Esophagus muscularis mucosa (tissue), 4 donors: Measurements from ENCODE around the gene ATP6V1B1. TPM values are rescaled to one million over a fixed set of nuclear protein-coding genes. Genes with fewer than 3 reads are reported as not detected.
A peak's percentile ranks its signal among the peaks of the same experiment; 100 is the strongest.

Experiments
- DNase-seq: peaks from one replicate; pipeline ENCODE4 v3.0.0-alpha.2; 2017; ENCODE audit errors: extremely low spot score
- H3K27ac ChIP-seq, 4 donors: fragments of 200-600 bp; sonication (generic); replicated peaks in 1 of 4; 1 replicate in 3 of 4; 2 replicates in 1 of 4; pipeline ENCODE4 v1.5.1; 2016 to 2019; ENCODE audit warnings: mild to moderate bottlenecking in 1 of 4
- H3K27me3 ChIP-seq, 4 donors: fragments of 200-600 bp; sonication (generic); one replicate each; pipeline versions ENCODE4 v1.5.1 to v1.6.0; 2016 to 2019
- H3K36me3 ChIP-seq, 4 donors: fragments of 200-600 bp; sonication (generic); one replicate each; pipeline ENCODE4 v1.5.1; 2016 to 2019
- H3K4me1 ChIP-seq, 4 donors: fragments of 200-600 bp; sonication (generic); one replicate each; pipeline ENCODE4 v1.5.1; 2016 to 2019
- H3K4me3 ChIP-seq, 4 donors: fragments of 200-600 bp; sonication (generic); 1 replicate in 2 of 4; 2 replicates in 2 of 4; pipeline ENCODE4 v1.5.1; 2016 to 2019; ENCODE audit warnings: mild to moderate bottlenecking in 4 of 4, moderate library complexity in 1 of 4
- H3K9me3 ChIP-seq, 4 donors: fragments of 200-600 bp; sonication (generic); 1 replicate in 3 of 4; 2 replicates in 1 of 4; pipeline ENCODE4 v1.5.1; 2016 to 2019
- EP300 ChIP-seq: sonication (generic); formaldehyde crosslinking; IDR thresholded peaks from one replicate; pipeline ENCODE4 v1.6.1; 2017; ENCODE audit warnings: antibody characterized with exemption
- POLR2A ChIP-seq: fragments of 450-650 bp; IDR thresholded peaks from one replicate; pipeline ENCODE4 v1.6.1; 2017; ENCODE audit warnings: antibody characterized with exemption, moderate library complexity, mild to moderate bottlenecking, low read depth
- POLR2AphosphoS5 ChIP-seq, 2 donors: sonication (generic); formaldehyde crosslinking; IDR thresholded peaks; one replicate each; pipeline ENCODE4 v1.6.1; 2017; ENCODE audit warnings: antibody characterized with exemption in 2 of 2
- WGBS: methylation state at CpG from one replicate; pipeline ENCODE4 v1.1.5; 2018; 5-methylcytosine and 5-hydroxymethylcytosine counted together
- intact Hi-C: fragments of 100-400 bp; cut with DNase I; formaldehyde crosslinking; loops from one replicate; pipeline ENCODE4 v1.15.1; 2023
- total RNA-seq, 4 donors: library from RNA; depleted of rRNA; stranded (reverse); fragments of >200 nt; gene quantifications; one replicate each; pipeline versions ENCODE4 v1.1.0 to v1.2.1, GENCODE V29; 2016
- TF ChIP-seq, protein P1 (sequence below), 3 experiments: fragments of 200-600 bp in 2 of 3; fragments of 450-650 bp in 1 of 3; sonication (generic) in 2 of 3; IDR thresholded peaks; one replicate each; pipeline ENCODE4 v1.5.1; 2017 to 2019; ENCODE audit warnings: antibody characterized with exemption in 3 of 3, mild to moderate bottlenecking in 2 of 3, moderate library complexity in 1 of 3

ATP6V1B1 gene
- total RNA-seq, 4 donors from 2014 or later: 0.83 to 1.6 TPM; not detected in 2

DNA sequence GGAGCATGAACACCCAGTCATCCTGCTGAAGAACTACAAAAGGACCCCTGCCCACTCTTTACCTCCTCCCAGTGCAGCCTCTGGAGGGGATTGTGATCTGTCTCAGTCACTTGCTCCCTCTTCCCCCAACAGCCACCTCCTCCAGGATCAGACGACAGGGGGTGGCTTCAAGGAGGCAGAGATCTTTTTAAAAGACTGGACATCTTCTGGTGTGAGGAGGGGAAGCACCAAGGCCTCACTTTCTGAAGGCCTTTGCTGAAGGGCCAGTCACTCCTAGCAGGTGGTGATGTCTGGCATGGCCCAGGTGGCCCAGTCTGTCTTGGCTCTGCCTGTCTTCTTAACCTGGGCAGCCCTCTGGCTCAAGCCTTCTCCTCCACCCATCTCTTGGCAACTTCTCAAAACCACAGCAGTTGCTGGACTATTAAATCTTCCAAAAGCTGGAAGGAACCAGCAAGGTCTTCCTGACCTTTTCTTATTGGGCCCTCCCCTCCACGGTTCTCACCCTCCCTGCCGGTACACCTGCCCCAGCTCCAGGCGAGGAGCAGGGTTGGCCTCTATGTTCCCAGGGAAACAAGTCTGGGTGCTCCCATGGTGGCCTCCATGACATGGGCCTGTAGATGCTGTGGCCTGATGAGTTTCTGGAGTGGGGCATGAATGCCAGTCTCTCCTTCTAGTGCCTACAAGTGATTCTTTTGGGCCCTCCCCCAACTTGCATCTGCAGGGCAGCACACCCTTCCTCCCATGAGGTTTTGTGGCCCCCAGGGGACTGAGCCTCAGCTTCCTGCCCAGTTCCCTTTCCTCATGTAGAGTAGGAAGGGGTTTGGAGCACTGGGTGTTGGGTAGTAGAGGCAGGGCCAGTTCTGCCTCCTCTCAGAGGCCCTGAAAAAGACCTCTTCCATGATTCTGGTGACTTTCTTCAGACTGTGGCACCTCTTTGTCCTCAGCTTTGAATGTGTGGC, 5.0 kb upstream of the ATP6V1B1 start:
- DNase-seq: peak; percentile 78
- no peaks in the 10 kb centered on the region for H3K4me1 ChIP-seq
- intact Hi-C loops: no loop called here
- H3K36me3 ChIP-seq: no peaks in the 10 kb centered on the region
- no peaks in the 10 kb centered on the region for H3K9me3 ChIP-seq
- no peak overlapping the region for H3K27ac ChIP-seq
- 81% methylated on average over 4 of the region's 4 CpGs for WGBS
- TF ChIP-seq POLR2AphosphoS5 (IDR thresholded peaks at IDR 0.05): no peak
- TF ChIP-seq, protein P1, sequence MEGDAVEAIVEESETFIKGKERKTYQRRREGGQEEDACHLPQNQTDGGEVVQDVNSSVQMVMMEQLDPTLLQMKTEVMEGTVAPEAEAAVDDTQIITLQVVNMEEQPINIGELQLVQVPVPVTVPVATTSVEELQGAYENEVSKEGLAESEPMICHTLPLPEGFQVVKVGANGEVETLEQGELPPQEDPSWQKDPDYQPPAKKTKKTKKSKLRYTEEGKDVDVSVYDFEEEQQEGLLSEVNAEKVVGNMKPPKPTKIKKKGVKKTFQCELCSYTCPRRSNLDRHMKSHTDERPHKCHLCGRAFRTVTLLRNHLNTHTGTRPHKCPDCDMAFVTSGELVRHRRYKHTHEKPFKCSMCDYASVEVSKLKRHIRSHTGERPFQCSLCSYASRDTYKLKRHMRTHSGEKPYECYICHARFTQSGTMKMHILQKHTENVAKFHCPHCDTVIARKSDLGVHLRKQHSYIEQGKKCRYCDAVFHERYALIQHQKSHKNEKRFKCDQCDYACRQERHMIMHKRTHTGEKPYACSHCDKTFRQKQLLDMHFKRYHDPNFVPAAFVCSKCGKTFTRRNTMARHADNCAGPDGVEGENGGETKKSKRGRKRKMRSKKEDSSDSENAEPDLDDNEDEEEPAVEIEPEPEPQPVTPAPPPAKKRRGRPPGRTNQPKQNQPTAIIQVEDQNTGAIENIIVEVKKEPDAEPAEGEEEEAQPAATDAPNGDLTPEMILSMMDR (IDR thresholded peaks at IDR 0.05): no peak
- no peak for TF ChIP-seq EP300
- H3K4me3 ChIP-seq: no peak overlapping the region
- H3K27me3 ChIP-seq: peaks cover 0 to 55% (median 0%) of the 10 kb centered on the region in 4 donors

DNA sequence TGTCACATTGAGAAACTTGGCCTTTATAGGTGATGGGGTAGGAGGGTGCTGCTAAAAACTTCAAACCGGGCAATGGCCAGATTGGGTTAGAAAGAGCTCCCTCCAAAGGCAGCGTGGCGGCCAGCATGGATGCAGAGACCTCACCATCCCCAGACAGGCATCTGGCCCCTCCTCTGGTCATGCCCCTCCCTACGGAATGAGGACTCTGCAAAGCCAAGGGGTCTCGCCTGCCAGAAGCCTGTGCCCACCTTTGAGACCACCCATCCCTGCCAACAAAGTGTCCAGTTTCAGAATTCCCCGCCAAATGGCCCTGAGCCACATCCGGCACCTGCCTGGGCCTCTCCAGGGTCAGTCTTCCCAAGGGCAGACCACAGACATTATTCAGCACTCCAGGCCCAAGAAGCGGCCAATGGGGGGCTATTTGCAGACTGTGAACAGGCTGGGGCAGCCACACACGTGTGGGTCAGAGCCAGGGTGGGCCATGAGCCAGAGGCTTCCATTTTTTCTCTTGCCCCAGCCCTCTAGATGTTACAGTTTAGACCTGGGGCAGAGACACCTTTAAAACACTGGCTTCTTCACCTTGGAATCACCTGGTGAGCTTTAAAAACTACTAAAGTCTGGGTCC, 4.2 kb upstream of the ATP6V1B1 start:
- peaks cover 0 to 63% (median 0%) of the 10 kb centered on the region in 4 donors for H3K27me3 ChIP-seq
- DNase-seq: peak; percentile 86
- TF ChIP-seq EP300 (no peak), POLR2A (no peak), POLR2AphosphoS5 (IDR thresholded peaks at IDR 0.05) (no peak)
- TF ChIP-seq, protein P1 (IDR thresholded peaks at IDR 0.05): no peak
- no peaks in the 10 kb centered on the region for H3K9me3 ChIP-seq
- no peaks in the 10 kb centered on the region for H3K36me3 ChIP-seq
- H3K27ac ChIP-seq: no peak overlapping the region
- intact Hi-C loops: no loop called here
- no peaks in the 10 kb centered on the region for H3K4me1 ChIP-seq
- 77% methylated on average over 9 of the region's 9 CpGs for WGBS
- H3K4me3 ChIP-seq: no peak overlapping the region

DNA sequence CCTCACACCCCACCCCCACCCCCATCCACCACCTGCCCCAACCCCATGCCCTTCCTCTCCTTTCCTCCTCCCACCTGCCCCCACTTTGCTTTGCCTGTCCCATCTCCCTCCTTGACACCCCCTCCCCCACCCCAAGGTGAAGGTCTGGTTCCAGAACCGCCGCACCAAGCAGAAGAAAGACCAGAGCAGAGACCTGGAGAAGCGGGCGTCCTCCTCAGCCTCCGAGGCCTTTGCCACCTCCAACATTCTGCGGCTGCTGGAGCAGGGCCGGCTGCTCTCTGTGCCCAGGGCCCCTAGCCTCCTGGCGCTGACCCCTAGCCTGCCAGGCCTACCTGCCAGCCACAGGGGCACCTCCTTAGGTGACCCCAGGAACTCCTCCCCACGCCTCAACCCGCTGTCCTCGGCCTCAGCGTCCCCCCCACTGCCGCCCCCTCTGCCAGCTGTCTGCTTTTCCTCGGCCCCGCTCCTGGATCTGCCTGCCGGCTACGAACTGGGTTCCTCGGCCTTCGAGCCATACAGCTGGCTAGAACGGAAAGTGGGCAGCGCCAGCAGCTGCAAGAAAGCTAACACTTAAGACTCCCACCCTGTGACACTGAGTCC, 3.0 kb upstream of the ATP6V1B1 start:
- 88% methylated on average over 12 of the region's 21 CpGs for WGBS
- intact Hi-C loops: no loop called here
- H3K4me1 ChIP-seq: no peaks in the 10 kb centered on the region
- peaks cover 0 to 72% (median 0%) of the 10 kb centered on the region in 4 donors for H3K27me3 ChIP-seq
- DNase-seq: peak; percentile 60
- H3K27ac ChIP-seq: no peak overlapping the region
- TF ChIP-seq POLR2AphosphoS5 (IDR thresholded peaks at IDR 0.05): no peak
- TF ChIP-seq POLR2A: no peak
- TF ChIP-seq, protein P1 (IDR thresholded peaks at IDR 0.05): no peak
- TF ChIP-seq EP300: no peak
- H3K4me3 ChIP-seq: no peak overlapping the region
- H3K9me3 ChIP-seq: no peaks in the 10 kb centered on the region
- no peaks in the 10 kb centered on the region for H3K36me3 ChIP-seq

DNA sequence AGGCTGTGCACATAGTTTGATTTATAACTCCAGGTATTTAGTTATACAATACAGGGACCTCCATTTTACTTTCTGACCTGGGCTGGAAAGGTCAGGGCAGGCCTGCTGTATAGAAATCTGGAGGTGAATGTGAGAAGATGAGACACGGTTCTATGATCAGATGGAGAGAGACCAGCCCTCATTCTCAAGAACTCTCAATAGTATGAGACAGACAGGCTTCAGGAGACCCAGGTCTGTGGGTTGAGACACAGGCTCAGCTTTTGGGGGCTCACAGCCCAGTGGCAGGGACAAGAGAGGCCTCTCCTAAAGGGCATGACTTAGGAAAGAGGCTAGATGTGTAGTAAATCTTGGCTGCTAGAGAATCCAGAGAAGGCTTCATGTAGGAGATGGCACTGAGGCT, 719 bp upstream of the ATP6V1B1 start:
- no peaks in the 10 kb centered on the region for H3K9me3 ChIP-seq
- DNase-seq: peak; percentile 90
- H3K27ac ChIP-seq: no peak overlapping the region
- no peak overlapping the region for H3K4me3 ChIP-seq
- WGBS: 93% methylated on average over 1 of the region's 1 CpG
- intact Hi-C loops: no loop called here
- TF ChIP-seq, protein P1 (IDR thresholded peaks at IDR 0.05): no peak
- TF ChIP-seq POLR2A: no peak
- TF ChIP-seq POLR2AphosphoS5 (IDR thresholded peaks at IDR 0.05): no peak
- TF ChIP-seq EP300: no peak
- no peaks in the 10 kb centered on the region for H3K36me3 ChIP-seq
- H3K4me1 ChIP-seq: no peaks in the 10 kb centered on the region
- peaks cover 0 to 83% (median 0%) of the 10 kb centered on the region in 4 donors for H3K27me3 ChIP-seq
